NOMO-1 (cell line): Measurements from ENCODE around the gene PHACTR2.
A peak's percentile ranks its signal among the peaks of the same experiment; 100 is the strongest.
"Not testable (repeated sequence)": the region's sequence is repeated elsewhere in the genome, so short reads cannot be mapped to it uniquely, and the experiment has no call there.

Experiments
- DNase-seq, 2 experiments: peaks; one replicate each; lab custom pipeline; 2025; ENCODE audit not compliant: unreplicated experiment in 2 of 2; lab: John Stamatoyannopoulos, UW

The PHACTR2 gene

DNA sequence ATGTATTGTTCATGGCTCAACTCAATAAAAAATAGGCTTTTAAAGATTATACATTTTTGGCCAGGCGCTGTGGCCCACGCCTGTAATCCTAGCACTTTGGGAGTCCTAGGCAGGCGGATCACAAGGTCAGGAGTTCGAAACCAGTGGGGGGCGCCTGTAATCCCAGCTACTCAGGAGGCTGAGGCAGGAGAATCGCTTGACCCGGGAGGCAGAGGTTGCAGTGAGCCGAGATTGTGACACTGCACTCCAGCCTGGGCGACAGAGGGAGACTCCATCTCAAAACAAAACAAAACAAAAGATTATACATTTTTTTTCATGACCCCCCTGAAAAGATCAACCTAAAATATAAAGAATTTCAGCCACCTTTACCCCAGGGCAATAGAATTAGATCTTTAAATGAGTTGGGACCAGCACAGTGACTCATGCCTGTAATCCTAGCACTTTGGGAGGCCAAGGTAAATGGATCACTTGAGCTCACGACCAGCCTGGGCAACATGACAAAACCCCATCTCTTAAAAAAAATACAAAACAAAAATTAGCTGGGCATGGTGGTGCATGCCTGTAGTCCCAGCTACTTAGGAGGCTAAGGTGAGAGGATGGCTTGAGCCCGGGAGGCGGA is 60.4 kb downstream of the PHACTR2 start:
- DNase-seq: not testable (repeated sequence)

DNA sequence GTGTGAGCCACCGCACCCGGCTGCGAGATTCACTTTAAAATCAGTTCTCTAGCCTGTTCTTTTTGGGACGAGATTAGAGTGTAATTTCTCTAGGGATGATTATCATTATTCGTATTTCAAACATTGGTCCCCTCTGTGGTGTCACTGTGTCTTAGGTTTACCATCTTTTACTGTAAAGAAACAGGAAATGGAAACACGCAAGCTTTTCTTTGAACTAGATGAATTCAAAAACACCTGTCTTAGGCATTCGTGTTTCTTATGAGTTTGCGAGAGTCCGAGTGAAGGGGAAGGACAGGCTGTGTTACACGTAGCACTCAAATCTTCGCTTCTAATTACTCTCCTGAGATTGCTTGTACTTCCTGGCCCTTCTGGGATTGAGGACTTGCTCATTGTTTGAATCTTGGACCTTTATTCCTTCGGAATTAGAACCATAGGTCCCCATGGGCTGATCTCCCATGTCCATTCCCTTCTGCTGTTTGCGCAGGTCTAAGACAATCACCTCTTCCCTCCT is 61.6 kb downstream of the PHACTR2 start:
- no peak for DNase-seq

DNA sequence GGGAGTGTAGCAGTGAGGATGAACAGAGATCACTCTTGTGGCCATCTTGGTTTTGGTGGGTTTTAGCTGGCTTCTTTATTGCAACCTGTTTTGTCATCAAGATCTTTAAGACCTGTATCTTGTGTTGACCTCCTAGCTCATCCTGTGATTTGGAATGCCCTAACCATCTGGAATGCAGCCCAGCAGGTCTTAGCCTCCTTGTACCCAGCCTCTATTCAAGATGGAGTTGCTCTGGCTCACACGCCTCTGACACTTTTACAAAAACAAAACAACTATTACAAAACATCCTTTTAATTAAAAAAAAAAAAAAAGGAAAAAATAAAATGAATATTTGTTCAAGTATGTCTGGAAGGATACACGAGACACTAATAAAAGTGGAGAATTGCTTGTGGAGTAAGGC is 62.4 kb downstream of the PHACTR2 start:
- DNase-seq: no peak

DNA sequence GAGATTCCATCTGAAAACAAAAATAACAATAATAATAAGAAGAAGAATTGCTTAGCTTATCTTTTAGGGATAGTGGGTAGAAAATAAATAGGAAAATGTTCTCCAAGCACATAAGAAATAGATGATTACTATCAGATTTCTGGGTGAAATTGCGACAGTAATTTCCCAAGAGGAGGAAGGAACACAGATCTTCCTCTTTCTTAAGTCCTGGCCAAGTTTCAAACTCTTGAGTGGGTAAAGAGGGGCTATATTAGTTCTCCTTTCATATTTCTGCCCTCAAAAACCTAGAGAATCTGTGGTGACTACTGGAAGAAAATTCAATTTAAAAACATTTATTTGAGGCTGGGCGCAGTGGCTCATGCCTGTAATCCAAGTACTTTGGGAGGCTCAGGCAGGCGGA is 63.7 kb downstream of the PHACTR2 start:
- DNase-seq: peak; percentile 80 to 81

DNA sequence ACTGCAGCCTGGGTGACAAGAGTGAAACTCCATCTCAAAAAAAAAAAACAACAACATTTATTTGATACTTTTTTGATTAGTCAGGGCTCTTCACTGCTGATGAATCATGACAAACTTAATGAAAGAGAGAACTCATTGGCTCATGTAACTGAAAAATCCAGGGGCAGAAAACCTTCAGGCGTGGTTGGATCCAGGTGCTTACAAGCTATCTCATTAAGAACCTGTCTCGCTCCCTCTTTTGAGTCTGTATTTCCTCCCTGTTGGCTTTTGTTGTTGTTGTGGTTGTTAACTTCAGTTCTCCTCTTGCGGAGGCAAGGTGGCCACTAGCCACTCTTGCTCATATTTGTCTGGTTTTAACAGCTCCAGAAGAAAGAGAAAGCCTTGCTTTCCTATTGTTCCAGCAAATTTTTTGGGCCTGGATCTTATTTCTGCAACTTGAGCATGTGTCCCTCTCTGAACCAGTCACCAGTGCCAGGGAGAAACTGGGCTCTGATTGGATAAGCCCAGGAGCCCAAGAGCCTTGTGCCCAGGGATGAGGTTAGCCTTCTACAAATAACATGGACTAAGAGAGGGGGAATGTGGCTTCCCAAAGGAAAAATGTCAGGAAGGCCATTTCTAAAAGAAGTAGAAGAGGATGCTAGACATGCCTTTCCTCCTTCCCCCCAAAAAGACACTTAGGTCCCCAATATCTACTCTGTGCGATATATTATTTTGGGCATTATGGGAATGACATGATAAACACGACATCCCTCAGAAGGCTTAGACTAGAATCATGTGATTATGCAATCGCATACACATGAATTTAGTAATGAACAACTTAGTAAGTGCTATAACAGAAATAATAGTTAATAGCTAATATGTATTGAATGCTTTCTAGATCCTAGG is 64.5 kb downstream of the PHACTR2 start:
- DNase-seq: no peak

DNA sequence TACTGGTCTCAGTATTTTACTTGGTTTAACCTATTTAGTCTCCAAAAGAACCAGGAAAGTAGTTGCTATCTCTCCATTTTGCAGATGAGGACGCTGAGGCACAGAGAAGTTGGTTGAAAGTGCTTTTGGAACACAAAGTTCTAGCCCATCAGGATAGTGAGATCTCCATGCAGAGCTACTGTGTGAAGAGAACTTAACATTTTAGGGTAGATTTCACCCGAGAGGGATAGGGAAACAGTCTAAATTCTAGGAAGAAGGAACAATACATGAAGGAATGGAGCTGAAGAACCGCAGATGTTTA is 65.1 kb downstream of the PHACTR2 start:
- DNase-seq: no peak

DNA sequence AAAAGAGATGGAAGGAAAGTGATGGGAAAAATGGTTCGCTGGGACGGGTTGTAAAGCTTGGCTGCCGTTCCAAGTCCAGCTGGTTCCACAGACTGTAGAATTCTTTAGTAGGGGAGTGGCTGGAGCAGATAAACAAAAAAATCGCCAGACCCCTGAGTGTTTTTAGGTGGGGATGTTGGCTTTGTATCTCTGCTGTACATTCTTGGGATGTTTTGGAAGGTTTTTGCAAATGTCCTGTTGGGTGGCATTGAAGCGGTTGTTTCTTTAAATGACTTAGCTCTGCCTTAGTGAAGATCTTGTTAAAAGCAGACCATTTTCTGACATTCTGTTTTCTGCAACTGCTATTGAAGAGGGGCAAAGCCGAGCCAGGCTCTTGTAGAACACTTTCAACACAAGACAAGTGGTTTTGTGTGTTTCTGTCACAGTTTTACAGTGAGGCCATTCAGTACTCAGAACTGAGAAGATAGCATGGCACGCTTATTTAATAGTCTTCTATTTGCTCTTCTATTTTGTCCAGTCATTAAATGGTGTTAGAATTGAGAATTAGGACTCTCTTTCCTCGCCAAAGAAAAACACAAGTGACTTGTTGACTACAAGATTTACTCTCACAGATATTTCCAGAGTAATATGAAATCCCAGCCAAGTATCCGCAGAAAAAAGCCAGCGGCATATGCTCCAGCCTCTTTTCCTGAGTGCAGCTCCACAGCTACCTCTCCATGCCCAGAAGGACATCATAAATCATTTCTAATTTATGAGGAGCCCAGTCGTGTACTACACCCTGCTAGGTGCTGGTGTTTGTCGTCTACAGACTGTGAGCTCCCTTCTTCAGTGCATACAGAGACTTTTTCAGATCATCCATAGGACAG is 65.8 kb downstream of the PHACTR2 start:
- no peak for DNase-seq

DNA sequence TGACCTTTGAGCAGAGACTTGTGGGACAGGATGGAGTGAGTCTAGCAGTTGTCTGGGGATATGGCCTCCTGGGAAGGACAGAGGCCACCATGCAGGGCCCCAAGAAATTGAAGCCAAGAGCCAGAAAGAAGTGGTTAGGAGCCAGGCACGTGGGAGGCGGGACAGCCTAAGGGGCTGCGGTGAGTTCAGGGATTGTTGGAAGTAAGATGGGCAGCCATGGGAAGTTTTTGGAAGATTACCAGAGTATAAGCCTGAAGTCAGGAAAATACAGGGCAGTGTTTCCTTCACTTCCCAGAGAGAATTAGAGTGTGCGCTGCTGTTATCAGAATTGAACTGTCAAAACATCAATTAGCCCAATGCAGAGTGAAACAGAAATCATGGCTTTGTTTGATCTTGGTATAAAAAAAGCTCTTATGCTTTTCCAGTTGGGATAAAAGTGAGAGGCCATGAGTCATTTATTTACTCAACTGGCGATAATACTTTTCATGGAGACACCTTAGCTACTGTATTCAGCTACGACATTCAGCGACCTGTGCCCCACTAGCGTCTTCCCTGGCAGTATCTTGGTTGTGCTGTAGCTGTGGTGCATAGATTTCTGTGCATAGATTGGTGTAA is 66.9 kb downstream of the PHACTR2 start:
- no peak for DNase-seq

DNA sequence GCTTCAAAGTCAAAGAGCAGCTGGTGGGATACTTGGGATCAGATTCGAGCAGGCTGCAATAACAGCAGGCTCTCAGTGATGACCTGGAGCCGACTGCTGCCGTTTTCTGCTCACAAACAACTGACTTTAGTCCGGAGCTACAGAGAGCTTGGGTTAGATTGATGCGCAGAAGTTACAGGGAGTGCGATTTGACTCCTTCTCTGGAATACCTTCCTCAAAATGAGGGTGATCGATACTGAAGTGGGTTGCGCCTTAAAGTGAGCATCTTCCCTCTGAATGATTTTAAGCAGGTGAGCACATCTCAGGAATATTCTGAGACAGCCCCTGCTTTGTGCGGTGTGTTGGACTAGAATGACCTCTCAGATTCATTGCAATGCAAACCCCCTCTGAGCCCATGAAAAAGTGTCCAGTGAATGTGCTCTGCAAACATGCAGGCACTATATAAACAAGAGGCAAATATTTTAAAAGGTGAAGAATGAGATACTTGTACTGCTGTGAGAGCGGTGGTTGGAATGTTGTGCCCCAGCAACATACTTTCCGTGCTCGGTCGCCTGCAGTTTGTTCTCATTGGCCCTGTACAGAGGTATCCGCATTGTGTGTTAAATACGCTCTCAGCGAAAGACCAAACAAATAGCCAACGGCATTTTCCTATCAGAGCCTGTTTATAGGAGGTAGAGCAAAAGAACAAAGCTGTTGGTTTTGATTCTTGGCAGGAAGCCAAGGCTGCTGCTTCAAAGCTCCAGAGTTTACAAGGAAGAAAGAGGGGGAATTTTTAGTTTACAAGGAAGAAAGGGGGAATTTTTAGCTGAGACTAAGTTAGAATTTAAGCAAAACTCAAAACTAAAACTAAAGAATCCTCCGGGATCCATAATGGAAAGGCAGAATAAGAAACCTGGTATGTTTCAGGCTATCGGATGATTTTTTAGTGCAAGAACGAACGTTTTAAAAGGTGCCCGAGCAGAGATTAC is 67.7 kb downstream of the PHACTR2 start:
- no peak for DNase-seq

DNA sequence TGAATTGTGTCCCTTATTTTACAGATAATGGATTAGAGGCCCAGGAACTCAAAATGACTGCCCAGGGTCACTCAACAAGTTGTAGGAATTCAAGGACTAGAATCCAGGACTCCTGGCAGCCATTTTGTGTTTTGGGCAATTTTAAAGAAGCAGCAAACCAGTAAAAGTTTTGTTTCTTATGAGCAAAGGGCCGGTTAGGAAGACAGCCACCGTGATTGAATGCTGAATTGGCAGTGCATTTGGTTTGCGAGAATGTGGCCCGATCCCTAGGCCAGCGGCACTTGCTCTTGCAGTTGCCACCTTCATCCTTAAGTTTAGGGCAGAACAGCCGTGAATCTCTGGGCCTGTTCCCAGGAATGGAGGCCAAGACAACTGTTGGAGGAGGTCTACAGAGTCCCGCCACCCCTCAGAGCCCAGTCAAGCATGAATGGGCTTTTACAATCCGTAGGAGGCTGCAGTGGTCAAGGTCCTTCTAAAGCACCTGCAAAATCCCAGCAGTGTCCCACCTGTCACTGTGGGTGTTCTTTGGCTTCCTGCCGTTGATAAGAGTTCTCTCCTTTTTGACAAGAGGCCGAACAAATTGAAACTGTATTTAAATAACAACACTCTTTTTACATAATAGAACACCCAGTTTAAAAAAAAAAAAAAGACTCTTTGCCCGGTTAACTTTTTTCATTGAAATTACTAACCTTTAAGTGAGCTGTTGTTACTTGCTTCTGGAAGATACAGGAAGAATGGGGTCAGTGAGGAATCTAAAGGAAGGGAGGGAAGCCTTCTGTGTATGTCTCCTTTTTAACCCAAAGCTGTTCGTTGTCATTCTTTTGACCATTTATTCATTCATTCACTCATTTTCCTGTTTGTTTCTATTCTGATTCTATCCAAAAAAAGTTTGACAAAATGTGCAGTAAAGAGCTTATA is 68.7 kb downstream of the PHACTR2 start:
- DNase-seq: no peak

DNA sequence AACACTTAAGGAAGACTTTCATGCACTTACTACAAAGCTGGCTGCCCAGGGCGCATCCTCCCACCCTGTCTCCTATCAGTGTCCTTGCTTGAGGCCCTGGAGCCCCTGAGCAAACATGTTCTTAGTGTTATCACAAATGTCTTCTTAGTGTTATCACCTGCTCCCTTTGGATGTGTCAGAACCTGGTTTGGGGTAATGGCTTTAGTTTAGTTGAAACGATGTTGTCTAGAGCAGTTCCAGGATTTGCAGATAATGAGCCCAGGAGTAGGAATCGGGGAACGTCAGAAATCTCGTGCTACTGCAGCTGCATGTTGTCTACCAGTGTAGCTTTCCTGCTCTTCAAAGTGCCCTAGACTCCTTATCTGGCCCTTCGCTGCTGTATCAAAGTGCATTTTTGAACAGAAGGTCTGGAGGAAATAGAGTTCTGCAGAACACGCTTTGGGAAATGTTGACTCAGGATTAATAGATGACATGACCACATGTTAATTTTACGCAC is 69.6 kb downstream of the PHACTR2 start:
- DNase-seq: no peak

DNA sequence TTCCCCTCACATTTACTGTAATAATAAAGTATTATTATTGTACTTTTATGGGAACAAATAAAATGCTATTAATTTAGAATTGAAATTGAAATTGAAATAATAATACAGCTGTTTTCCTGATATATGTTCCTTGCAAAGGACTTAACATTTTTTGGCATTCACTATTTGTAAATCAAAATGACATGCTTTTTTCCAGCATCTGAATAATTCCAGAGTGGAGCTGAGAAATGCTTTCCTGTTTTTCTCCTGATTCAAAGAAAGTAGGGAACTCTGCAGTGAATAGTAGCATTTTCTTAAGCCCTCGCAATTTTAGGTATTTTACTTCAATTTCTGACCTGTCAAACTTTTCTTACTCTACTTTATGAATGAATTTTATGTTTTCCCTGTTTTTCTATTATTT is 72.1 kb downstream of the PHACTR2 start:
- no peak for DNase-seq

DNA sequence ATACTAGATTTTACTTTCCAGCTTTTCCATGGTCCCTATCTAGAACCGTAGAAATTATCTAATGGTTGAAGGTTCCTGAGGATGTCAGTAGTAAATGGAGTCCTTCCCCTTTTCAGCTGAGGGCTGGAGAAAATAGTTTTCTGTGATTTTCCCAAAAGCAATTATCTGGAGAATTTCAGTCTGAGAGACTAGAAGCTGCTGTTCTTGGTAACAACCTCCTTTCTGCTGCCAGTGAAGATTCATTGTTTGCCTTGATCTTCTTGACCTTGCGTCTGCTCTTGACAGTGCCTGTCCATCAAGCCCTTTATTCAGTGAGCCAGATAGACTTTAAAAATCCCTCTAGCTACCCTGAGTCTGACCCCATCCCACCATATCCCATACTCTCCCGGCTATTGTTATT is 73.1 kb downstream of the PHACTR2 start:
- no peak for DNase-seq

DNA sequence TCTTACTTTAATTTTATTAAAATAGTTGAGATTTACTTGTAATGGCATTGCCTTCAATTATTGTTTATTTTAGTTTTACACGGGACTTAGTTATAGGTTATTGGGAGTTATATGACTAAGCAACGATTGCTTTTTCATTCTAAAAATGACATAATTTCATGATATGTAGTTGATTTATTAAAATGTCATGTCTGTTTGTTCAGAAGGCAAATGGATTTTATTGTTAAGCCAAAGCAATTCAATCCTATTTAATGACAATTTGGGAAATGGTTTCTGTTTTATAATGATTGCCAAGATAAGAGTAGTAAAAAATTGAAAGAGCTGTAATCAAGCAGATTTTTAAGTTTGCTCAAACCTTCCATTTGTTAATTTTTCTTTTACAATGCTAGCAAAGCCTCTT is 74.7 kb downstream of the PHACTR2 start:
- no peak for DNase-seq

DNA sequence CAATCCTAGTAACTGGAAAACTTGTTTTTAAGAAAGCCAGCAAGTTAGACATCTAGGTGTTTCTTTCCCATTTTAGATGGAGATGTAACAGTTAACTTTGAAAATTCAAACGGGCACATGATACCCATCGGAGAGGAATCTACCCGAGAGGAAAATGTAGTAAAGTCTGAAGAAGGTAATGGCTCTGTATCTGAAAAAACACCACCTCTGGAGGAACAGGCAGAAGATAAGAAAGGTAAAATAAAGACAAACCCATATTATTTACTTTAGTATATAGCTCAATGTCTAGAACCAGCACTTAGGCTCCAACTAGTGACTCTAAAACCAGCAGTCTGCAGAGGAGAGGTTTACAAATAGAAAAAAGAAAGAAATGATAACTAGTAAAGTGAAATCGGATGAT is 75.9 kb downstream of the PHACTR2 start:
- DNase-seq: no peak

DNA sequence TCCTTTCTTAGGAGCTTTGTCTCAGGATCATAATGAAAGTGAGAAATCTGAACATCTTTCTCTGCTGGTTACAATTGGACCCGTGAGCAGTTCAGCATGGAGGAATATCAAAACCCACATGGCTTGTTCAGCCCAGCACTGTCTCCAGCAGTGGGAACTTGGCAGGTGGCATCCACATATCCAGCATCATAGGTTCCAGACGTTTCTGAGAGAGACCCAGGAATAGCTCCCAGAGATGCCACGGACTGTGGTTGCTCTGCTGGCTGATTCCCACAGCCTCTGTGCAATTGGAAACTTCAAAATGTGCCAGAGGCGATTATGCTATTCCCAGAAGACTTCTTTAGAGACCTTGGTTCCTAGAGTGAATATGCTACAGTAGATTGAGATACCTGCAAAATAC is 76.4 kb downstream of the PHACTR2 start:
- DNase-seq: no peak

DNA sequence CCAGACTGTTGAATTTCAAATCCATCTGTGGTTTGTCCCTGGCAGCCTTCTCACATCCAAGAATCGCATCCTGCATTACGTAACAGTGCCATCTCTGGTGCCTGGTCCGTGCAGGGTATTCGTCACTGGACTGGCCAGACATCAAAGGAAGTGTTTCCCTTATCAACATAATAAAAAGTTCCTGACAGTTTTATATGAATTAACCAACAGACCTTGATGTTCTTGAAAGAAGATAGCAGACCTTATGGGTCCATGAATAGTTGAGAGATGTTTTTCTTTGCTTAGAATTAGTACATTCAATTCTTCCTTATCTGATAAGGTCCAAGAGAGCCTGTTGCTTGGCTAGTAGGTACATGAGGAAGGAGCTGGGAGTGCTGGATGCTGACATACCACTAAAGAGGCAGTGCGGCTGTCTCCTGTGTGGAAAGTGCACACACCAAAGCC is 77.6 kb downstream of the PHACTR2 start:
- DNase-seq: no peak

DNA sequence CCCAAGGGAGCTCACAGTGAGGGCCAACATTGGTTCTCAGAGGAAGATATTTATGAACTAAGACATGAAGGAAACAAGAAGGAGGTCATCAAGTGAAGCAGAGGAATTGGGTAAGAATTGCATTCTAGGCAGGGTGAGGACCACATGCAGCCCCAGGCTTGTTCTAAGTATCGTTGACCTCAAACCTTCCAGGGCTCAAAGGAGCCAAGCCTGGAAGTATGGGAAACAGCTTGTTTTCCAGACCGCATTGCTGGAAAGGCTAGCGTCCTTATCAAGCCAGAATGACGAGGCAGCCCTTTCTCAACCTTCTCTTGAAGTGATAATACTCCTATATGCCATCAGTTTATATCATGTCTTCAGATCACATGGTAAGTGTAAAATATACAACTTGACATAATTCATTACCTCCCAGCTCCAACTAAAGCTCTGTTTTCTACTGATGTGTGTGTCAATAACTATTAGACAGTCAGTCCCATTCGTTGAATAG is 79.6 kb downstream of the PHACTR2 start:
- DNase-seq: no peak
